Kidney (tissue), 14 donors: Measurements from ENCODE around the gene ALOX15. TPM values are rescaled to one million over a fixed set of nuclear protein-coding genes. Genes with fewer than 3 reads are reported as not detected.

Source experiments
- DNase-seq, 5 donors: peaks; one replicate each; pipeline ENCODE4 v3.0.0-alpha.2; 2013 to 2020
- FAIRE-seq: peaks from 2 replicates; lab custom pipeline; 2012; peaks lifted over from hg19 to GRCh38; lab: Jason Lieb, UNC
- H3K27ac ChIP-seq, 2 donors: one replicate each; pipeline ENCODE4 v1.7.0; 2013; ENCODE audit warnings: low read depth in 2 of 2, low read length in 2 of 2, inconsistent platforms in 1 of 2
- H3K27me3 ChIP-seq: one replicate; pipeline ENCODE4 v1.7.1; 2013; ENCODE audit warnings: low read length, inconsistent platforms; ENCODE audit not compliant: control insufficient read depth, insufficient read depth
- H3K36me3 ChIP-seq, 3 donors: one replicate each; pipeline versions ENCODE4 v1.7.0 to v1.7.1; 2013; ENCODE audit warnings: low read length in 3 of 3, control low read depth in 1 of 3, inconsistent platforms in 1 of 3; ENCODE audit not compliant: insufficient read depth in 3 of 3, control insufficient read depth in 2 of 3
- H3K4me1 ChIP-seq, 3 donors: one replicate each; pipeline versions ENCODE4 v1.7.0 to v1.7.1; 2013; ENCODE audit warnings: low read length in 3 of 3, inconsistent platforms in 1 of 3, low read depth in 1 of 3; ENCODE audit not compliant: control insufficient read depth in 2 of 3, insufficient read depth in 2 of 3
- H3K4me3 ChIP-seq, 3 donors: one replicate each; pipeline versions ENCODE4 v1.7.0 to v1.8.1; 2013; ENCODE audit warnings: low read length in 3 of 3, control low read depth in 1 of 3, inconsistent platforms in 1 of 3
- H3K9ac ChIP-seq, 3 donors: one replicate each; pipeline versions ENCODE4 v1.7.0 to v1.7.1; 2013; ENCODE audit warnings: low read length in 3 of 3, control low read depth in 1 of 3, inconsistent platforms in 1 of 3
- H3K9me3 ChIP-seq, 3 donors: one replicate each; pipeline versions ENCODE4 v1.7.0 to v1.7.1; 2013; ENCODE audit warnings: low read length in 3 of 3, control low read depth in 1 of 3, inconsistent platforms in 1 of 3; ENCODE audit not compliant: control insufficient read depth in 2 of 3, insufficient read depth in 1 of 3
- CTCF ChIP-seq: IDR thresholded peaks from 3 replicates; pipeline ENCODE4 v1.5.1; 2012; ENCODE audit warnings: mild to moderate bottlenecking, moderate library complexity, borderline replicate concordance; ENCODE audit not compliant: insufficient read depth; ENCODE audit errors: extremely low read depth
- intact Hi-C: fragments of 100-400 bp; cut with DNase I; formaldehyde crosslinking; loops from one replicate; pipeline ENCODE4 v1.11.1; 2022
- polyA plus RNA-seq: library from polyadenylated mRNA; stranded (reverse); fragments of 350-450 nt; fragmentation: Illumina TruSeq; extraction: RNeasy Lipid Tissue Mini Kit (QIAGEN cat#74804); gene quantifications from one replicate; pipeline ENCODE4 v1.2.3, GENCODE V29; 2014; ENCODE audit warnings: low read depth, low replicate concordance; ENCODE audit not compliant: insufficient read depth
- total RNA-seq: library from RNA; stranded (reverse); fragmentation: NEBNext Ultra II Directional; extraction: Animal tissue kit (Norgen Biotek cat#: 25700); gene quantifications from one replicate; pipeline ENCODE4 v1.2.1, GENCODE V29; 2021
- donor health status: control.
- donor health status: control.
- donor health status: control.
- donor health status: control.
- donor health status: control.
- donor health status: DM: yes; HTN: yes; CAD: no.
- donor health status: Normal renal cell carcinoma (clear cell type).

ALOX15 gene
- total and polyA plus RNA-seq, 2 donors from 2014 or later: not detected

- Histone ChIP-seq H3K27me3 (no peaks in the 10 kb centered on the region), H3K36me3 (peaks cover 0 to 29% (median 4%) of the 10 kb centered on the region in 3 donors), H3K27ac (no peak overlapping the region), H3K9me3 (no peaks in the 10 kb centered on the region), H3K4me3 (no peak overlapping the region), H3K4me1 (peaks cover 0 to 22% (median 8%) of the 10 kb centered on the region in 3 donors), H3K9ac (no peak overlapping the region)
- FAIRE-seq (no peak), DNase-seq (peak in 1 of 5 donors; percentile 57)
- intact Hi-C loops: no loop called here
- no peak for TF ChIP-seq CTCF
These were observed 47.1 kb downstream of the ALOX15 start for GRCh38 chr17:4594406-4594805.

GRCh38 chr17:4593021-4593421 lies 48.5 kb downstream of the ALOX15 start:
- TF ChIP-seq CTCF: no peak
- DNase-seq (peak in 1 of 5 donors; percentile 73), FAIRE-seq (no peak)
- H3K36me3 ChIP-seq: peaks cover 0 to 23% (median 3%) of the 10 kb centered on the region in 3 donors
- H3K27me3 ChIP-seq: no peaks in the 10 kb centered on the region
- intact Hi-C loops: no loop called here
- no peaks in the 10 kb centered on the region for H3K9me3 ChIP-seq
- H3K4me3 ChIP-seq: no peak overlapping the region
- H3K27ac ChIP-seq: no peak overlapping the region
- peaks cover 0 to 32% (median 12%) of the 10 kb centered on the region in 3 donors for H3K4me1 ChIP-seq
- no peak overlapping the region for H3K9ac ChIP-seq

GRCh38 chr17:4592240-4593005 lies 49.1 kb downstream of the ALOX15 start:
- Histone ChIP-seq H3K9ac (no peak overlapping the region), H3K27me3 (no peaks in the 10 kb centered on the region), H3K27ac (peak overlapping the region; percentile 2 to 11), H3K4me1 (peaks cover 0 to 33% (median 16%) of the 10 kb centered on the region in 3 donors), H3K4me3 (no peak overlapping the region), H3K36me3 (peaks cover 0 to 17% (median 2%) of the 10 kb centered on the region in 3 donors), H3K9me3 (no peaks in the 10 kb centered on the region)
- intact Hi-C loops: no loop called here
- peak in 1 of 5 donors; percentile 34 for DNase-seq
- no peak for FAIRE-seq
- no peak for TF ChIP-seq CTCF
